Measurements from ENCODE around the gene CENPC.
"Not testable (repeated sequence)": the region's sequence is repeated elsewhere in the genome, so short reads cannot be mapped to it uniquely, and the experiment has no call there.

DNA sequence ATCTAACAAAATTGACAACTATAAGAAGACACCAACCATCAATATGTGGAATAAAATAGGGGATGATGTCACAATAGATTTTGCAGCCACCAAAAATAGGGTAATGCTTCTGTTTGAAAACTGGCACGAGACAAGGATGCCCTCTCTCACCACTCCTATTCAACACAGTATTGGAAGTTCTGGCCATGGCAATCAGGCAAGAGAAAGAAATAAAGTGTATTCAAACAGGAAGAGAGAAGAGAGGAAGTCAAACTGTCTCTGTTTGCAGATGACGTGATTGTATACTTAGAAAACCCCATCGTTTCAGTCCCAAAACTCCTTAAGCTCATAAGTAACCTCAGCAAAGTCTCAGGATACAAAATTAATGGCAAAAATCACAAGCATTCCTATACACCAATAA is 21.2 kb downstream of the CENPC start:
- not testable (repeated sequence) for TF ChIP-seq CTCF (IDR thresholded peaks at IDR 0.05; ENCODE audit: extremely low read depth in 1 of 2, insufficient read depth in 1 of 2, low read depth in 1 of 2, low read length in 2 of 2); POLR2A (IDR thresholded peaks at IDR 0.05; ENCODE audit: low read depth, low read length); MYC (IDR thresholded peaks at IDR 0.05; ENCODE audit: low read depth, low read length); EZH2 (IDR thresholded peaks at IDR 0.05; ENCODE audit: borderline replicate concordance, low read depth, low read length, severe bottlenecking); POLR2AphosphoS5 (IDR thresholded peaks at IDR 0.05; ENCODE audit: insufficient read depth, low read depth, low read length)
